Activated naive CD4-positive, alpha-beta T cell treated with anti-CD3 and anti-CD28 coated beads, Interleukin-2, amount 10 ng/mL, durations not matched to agents 7 days and 5 days (primary cell): Measurements from ENCODE around the gene GRIK4.

Experiments
- CTCF ChIA-PET: fragments of 350-600 bp; sonication (Branson Sonifier 250); formaldehyde crosslinking; loops from one replicate; lab custom pipeline; 2021; ENCODE audit warnings: antibody characterized with exemption; lab: Charles Lee
- DNase-seq: peaks from one replicate; pipeline ENCODE4 v3.0.0-alpha.2; 2020
- H3K27ac Mint-ChIP-seq: one replicate; pipeline ENCODE4 v1.8.0; 2021; ENCODE audit warnings: mild to moderate bottlenecking, moderate library complexity, mixed read lengths
- H3K27me3 Mint-ChIP-seq: one replicate; pipeline ENCODE4 v1.8.0; 2021; ENCODE audit warnings: mild to moderate bottlenecking, mixed read lengths
- H3K36me3 Mint-ChIP-seq: one replicate; pipeline ENCODE4 v1.8.0; 2021; ENCODE audit warnings: mixed read lengths
- H3K4me1 Mint-ChIP-seq: one replicate; pipeline ENCODE4 v1.8.0; 2021; ENCODE audit warnings: mixed read lengths
- H3K4me3 Mint-ChIP-seq: one replicate; pipeline ENCODE4 v1.8.0; 2021; ENCODE audit warnings: mild to moderate bottlenecking, moderate library complexity, mixed read lengths
- H3K9me3 Mint-ChIP-seq: one replicate; pipeline ENCODE4 v1.8.0; 2021; ENCODE audit warnings: mixed read lengths

The GRIK4 gene

DNA sequence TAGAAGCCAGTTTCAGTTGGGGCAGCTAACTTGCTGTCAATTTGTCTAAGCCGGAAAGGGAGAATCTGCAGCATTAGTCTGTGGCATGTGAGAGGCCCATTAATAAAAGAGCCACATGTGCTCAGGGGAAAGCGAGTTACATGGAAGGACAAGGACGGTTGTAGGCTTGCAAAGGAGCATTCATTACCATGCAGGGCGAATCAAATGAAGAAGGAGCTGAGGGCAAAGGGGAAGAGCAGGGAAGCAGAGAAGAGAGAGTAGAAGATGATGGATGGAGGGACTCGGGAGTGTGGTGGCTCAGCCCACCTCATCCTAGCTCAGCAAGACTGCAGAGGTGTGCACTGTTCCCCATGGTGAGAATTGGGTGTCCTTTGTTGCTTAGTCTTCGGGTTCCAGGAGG lies 359.6 kb downstream of the GRIK4 start:
- no peaks in the 10 kb centered on the region for H3K4me1 Mint-ChIP-seq

DNA sequence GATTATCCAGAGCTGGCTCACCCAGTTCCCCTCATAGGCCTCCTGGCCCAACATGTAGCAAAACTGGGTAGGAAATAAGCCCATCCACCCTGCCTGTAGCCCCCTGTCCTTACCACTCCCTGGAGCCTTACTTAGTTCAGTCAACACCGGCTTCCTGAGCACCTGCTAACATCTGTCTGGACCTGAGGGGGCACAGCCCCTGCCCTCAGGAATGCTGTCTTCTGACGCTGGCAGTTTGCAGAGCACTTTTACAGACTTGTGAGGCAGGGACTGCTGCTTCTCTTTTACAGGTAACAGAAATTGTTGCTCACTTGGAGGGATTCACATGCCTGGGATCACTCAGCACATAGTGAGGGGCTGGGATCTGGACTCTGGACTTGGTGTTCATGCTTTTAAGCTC lies 360.4 kb downstream of the GRIK4 start:
- Mint-ChIP-seq H3K4me1 (no peaks in the 10 kb centered on the region), H3K27me3 (peaks cover 7% of the 10 kb centered on the region), H3K36me3 (no peaks in the 10 kb centered on the region), H3K9me3 (peaks cover 2% of the 10 kb centered on the region), H3K27ac (no peak overlapping the region), H3K4me3 (no peak overlapping the region)
- no peak for DNase-seq
- CTCF ChIA-PET, result no interaction called here

More for the DNA sequence above, 359.6 kb downstream of the GRIK4 start:
- DNase-seq, result no peak
- Mint-ChIP-seq H3K4me3 (no peak overlapping the region), H3K27me3 (peaks cover 10% of the 10 kb centered on the region), H3K27ac (no peak overlapping the region), H3K36me3 (no peaks in the 10 kb centered on the region), H3K9me3 (peaks cover under 1% of the 10 kb centered on the region)
- CTCF ChIA-PET, result no interaction called here

DNA sequence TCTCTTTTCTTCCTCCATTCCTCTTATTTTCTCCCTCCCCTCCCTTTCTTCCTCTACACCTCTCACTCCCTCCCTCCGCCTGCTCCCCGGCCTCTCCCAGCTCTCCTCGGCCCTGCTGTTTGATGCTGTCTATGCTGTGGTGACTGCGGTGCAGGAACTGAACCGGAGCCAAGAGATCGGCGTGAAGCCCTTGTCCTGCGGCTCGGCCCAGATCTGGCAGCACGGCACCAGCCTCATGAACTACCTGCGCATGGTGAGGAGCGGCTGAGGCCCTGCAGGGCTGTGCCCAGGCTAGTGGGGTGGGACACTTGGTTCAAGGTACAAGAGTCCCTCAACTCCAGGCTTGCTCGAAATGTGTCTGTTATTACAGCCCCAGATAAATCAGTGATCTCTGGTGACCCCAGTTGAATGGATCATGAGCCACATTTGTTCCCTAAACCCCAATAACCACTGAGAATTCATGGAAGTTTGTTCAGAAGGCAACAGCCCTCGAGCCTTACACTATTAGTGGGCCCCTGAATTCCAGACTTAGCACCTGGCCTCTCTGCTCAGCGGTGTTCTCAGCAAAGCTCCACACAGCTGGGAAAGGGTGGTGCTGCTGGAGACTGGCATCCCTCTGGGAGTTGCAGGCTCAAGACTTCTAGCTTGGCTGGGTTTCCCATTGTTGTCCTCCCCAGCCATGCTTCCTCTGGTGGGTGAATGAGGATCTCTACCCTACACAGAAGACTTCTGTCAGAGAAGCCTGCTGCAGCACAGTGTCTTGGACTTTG lies 362.6 kb downstream of the GRIK4 start:
- Mint-ChIP-seq H3K36me3 (no peaks in the 10 kb centered on the region), H3K27me3 (no peaks in the 10 kb centered on the region), H3K27ac (no peak overlapping the region), H3K4me3 (no peak overlapping the region), H3K9me3 (peaks cover 2% of the 10 kb centered on the region), H3K4me1 (no peaks in the 10 kb centered on the region)
- CTCF ChIA-PET, result no interaction called here
- DNase-seq, result no peak

DNA sequence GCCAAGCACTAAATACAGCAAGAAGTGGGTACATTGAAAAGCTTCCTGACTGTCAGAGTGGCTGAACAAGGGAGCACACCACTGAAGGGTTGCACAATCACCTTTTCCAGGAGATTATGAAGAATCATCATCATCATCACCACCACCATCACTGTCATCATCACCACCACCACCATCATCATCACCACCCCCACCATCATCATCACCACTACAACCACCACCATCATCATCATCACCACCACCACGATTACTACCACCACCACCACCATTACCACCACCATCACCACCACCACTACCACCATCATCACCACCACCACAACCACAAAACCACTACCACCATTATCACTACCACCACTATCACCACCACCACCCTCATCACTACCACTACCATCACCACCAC lies 364.4 kb downstream of the GRIK4 start:
- no peak overlapping the region for H3K27ac Mint-ChIP-seq

DNA sequence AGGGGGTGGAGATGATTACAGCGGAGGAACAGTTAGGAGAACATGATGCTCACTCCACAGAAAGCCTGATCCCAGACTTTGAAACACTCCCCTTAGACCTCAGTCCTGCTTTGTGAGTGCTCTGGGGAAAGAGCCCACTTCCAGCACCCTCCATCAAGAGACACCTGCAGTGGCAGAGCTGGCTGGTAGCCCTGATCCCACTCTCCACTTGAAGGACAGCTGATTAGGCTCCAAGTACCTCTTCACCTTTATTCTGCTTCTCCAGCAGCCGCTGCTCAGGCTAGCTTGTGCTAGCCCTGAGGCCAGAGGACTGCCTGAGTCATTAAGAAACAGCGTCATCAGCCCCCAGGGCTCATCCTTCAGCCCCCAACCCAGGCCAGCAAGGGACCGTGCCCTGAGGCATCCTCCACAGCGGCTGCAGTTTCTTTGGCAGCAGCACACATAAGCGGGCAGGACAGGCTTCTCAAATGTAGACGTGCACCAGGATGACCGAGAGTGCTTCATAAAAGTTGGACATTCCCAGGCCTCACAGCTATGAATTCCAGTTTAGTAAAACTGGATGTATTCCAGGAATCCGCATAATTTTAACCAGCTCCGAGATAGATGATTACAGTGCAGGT lies 366.3 kb downstream of the GRIK4 start:
- H3K4me1 Mint-ChIP-seq, result no peaks in the 10 kb centered on the region
- no peak overlapping the region for H3K27ac Mint-ChIP-seq
- CTCF ChIA-PET, result no interaction called here
- no peaks in the 10 kb centered on the region for H3K36me3 Mint-ChIP-seq
- DNase-seq, result no peak
- peaks cover 18% of the 10 kb centered on the region for H3K27me3 Mint-ChIP-seq
- no peak overlapping the region for H3K4me3 Mint-ChIP-seq
- H3K9me3 Mint-ChIP-seq, result peaks cover 2% of the 10 kb centered on the region

More for the DNA sequence above, 364.4 kb downstream of the GRIK4 start:
- Mint-ChIP-seq H3K27me3 (peaks cover 3% of the 10 kb centered on the region), H3K4me1 (no peaks in the 10 kb centered on the region), H3K36me3 (no peaks in the 10 kb centered on the region), H3K9me3 (peaks cover 2% of the 10 kb centered on the region), H3K4me3 (no peak overlapping the region)
- CTCF ChIA-PET, result no interaction called here
- DNase-seq, result no peak

DNA sequence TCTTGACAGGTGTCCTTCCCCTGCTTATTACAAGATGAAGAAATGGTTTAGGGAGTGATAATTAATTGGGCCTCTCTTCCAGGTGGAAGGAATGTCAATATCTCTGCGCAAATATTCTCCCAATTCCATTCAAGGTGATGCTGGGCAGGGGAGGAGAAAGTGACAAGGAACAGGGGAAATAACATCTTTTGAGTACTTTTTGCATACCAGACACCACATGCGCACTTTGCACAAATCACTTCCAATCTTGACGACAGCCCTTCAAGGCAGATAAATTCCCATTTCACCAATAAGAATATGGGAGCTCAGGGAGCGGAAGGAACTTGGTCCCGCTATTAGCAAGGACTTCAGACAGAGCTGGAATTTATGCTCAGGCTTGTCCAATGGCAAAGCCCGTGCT lies 367.2 kb downstream of the GRIK4 start:
- no peak for DNase-seq
- CTCF ChIA-PET, result interaction anchor here (0.7 kb wide), 1 partner anchor 665 kb away, joined by 3 read pairs; no protein-coding TSS in a partner anchor
- H3K4me3 Mint-ChIP-seq, result no peak overlapping the region
- H3K36me3 Mint-ChIP-seq, result no peaks in the 10 kb centered on the region
- H3K27ac Mint-ChIP-seq, result no peak overlapping the region
- peaks cover 27% of the 10 kb centered on the region for H3K27me3 Mint-ChIP-seq
- H3K4me1 Mint-ChIP-seq, result no peaks in the 10 kb centered on the region
- peaks cover 2% of the 10 kb centered on the region for H3K9me3 Mint-ChIP-seq

DNA sequence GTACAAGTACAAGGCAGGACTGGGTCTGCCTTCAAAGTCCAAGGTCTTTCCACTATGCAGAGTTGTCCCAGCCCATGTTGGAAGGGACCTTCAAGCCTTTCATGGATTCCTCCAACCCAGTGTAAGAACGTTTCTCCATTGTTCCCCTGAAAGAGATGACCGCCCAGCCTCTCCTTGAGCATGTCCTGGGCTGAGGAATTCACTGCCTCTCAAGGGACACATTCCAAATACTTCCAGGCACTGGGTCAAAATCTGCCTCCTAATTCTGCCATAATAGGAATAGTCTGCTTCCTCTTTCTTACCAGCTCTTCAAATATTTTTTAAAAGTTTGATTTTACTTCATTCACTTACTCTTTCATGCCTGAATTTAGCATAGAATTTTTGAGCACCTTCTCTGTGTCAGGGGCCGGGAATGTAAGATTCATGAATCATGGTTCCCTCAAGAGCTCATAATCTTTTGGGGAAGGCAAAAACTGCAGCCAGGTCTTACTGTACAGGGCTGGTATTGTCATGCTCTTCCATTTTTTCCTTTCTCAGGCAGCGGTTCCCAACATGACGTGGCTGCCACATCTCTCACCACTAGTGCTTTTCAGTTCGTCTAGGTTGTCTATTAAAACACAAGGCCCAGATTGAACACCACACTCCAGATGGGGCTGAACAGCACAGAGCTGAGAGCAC lies 369.1 kb downstream of the GRIK4 start:
- Mint-ChIP-seq H3K9me3 (peaks cover 2% of the 10 kb centered on the region), H3K36me3 (no peaks in the 10 kb centered on the region), H3K27me3 (peaks cover 34% of the 10 kb centered on the region), H3K4me1 (no peaks in the 10 kb centered on the region), H3K27ac (no peak overlapping the region), H3K4me3 (no peak overlapping the region)
- no peak for DNase-seq
- CTCF ChIA-PET, result no interaction called here

DNA sequence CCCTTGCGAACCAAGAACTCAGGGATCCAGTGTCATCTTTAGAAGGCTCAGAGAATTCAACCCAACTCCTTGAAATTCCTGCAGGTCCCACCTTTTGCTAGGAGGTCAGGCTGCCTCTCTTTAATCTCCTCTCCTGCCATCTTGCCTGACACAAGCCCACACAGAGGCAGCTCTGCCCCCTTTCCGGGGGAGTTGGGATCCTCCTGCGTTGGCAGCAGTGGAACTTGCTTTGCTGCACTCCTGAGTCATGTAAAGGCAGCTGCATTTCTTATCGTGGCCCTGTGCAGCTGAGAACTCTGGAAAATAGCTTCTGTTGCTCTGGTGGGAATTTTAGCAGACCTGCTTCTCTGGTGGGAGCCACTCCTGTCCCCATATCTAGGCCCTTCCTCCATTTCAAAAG lies 370.0 kb downstream of the GRIK4 start:
- CTCF ChIA-PET, result no interaction called here
- Mint-ChIP-seq H3K9me3 (no peaks in the 10 kb centered on the region), H3K27ac (no peak overlapping the region), H3K36me3 (no peaks in the 10 kb centered on the region), H3K4me3 (no peak overlapping the region), H3K27me3 (peaks cover 34% of the 10 kb centered on the region), H3K4me1 (no peaks in the 10 kb centered on the region)
- no peak for DNase-seq

DNA sequence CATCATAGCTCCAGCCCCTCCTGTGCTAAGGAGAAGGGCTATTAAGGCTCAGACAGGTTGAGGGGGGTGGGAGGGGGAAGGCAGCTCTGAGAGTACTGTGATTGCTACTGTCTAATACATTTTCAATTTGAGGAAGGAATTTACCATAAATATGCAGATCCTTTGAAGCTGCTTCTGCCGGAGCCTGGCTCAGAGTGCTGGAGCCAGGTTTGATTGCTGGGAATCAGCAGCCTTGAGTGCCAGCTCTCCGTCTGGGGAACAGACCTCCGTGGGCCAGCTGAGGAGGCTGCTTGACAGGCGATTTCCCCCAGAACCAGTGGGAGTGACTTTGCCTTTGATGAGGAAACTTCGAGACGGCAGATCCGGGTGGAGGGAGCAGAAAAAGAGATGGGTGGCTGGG lies 370.6 kb downstream of the GRIK4 start:
- no peaks in the 10 kb centered on the region for H3K4me1 Mint-ChIP-seq
- CTCF ChIA-PET, result no interaction called here
- no peaks in the 10 kb centered on the region for H3K36me3 Mint-ChIP-seq
- H3K9me3 Mint-ChIP-seq, result no peaks in the 10 kb centered on the region
- no peak for DNase-seq
- no peak overlapping the region for H3K4me3 Mint-ChIP-seq
- no peak overlapping the region for H3K27ac Mint-ChIP-seq
- H3K27me3 Mint-ChIP-seq, result peaks cover 34% of the 10 kb centered on the region

DNA sequence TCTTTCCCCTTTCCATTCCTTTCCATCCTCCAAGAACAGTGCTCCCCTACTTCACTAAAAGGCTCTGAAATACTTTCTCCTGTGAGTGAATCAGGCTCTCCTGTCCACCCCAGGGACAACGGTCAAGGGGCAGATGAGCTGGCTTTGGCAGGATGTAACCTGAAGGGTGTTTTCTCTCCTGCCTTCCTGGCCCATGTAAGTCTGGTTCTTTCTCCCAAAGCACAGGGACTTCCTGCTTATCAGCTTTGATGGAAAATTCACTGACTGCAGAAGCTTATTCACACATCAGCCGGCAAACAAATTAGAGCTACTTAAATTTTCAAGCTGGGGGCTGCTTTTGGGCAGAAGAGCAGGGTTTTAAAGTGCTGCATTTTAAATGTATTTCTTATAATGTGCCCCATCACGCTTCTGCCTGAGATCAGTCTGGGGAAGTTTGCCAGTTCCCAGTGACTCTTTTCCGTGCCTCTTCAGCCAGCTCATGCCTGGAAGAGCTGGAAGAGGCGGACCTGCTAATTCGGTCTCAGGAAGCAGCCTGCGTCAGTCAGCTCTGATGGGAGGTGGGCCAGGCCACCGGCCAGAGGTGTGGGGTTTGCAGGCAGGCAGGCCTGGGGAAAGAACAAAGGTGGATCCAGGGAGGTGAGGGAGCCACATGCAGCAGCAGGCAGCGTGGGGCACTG lies 372.0 kb downstream of the GRIK4 start:
- Mint-ChIP-seq H3K36me3 (no peaks in the 10 kb centered on the region), H3K4me1 (no peaks in the 10 kb centered on the region), H3K9me3 (no peaks in the 10 kb centered on the region), H3K4me3 (no peak overlapping the region), H3K27me3 (peaks cover 34% of the 10 kb centered on the region), H3K27ac (no peak overlapping the region)
- DNase-seq, result no peak
- CTCF ChIA-PET, result no interaction called here

DNA sequence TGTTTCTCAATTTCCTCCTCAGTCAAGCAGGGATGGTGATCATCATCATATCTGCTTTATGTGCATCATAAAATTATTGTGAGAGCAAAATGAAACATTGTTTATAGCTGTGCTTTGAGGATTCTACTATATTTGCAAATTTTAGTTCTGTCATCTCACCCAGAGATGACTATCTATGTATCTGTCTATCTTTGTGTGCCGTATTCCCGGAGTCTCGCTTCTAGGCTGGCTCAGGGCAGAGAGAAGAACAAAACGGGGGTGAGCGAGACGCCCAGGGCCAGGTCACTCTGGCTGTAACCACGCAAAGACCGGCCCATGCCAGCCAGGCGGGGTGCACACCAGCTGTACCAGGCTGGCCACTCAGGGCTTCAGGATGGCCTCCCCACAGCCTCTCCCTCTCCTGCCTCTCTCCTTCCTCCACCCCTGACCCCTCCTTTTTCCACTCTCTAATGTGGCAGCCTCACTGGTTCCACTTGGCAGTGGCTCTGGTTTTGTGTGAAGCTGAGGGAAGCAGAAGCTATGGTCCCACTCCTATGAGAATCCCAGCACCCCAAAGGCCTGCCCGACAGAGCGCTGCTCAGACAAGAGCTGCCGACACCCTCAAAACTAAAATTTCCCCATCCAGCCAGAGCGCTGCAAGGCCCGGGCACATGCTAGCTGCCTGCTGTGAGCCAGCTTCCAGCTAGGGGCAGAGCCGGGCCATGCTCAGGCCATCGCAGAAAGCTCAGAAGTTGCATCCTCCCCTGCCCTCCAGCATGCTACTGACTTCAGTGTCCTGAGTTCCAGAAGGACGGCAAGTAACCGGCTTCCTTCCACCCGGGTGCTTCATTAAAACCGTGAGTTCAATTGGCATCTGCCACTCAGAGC lies 372.8 kb downstream of the GRIK4 start:
- H3K27me3 Mint-ChIP-seq, result peaks cover 34% of the 10 kb centered on the region
- H3K4me1 Mint-ChIP-seq, result no peaks in the 10 kb centered on the region
- H3K9me3 Mint-ChIP-seq, result no peaks in the 10 kb centered on the region
- H3K4me3 Mint-ChIP-seq, result no peak overlapping the region
- no peak overlapping the region for H3K27ac Mint-ChIP-seq
- no peak for DNase-seq
- CTCF ChIA-PET, result interaction anchor here (0.6 kb wide), 1 partner anchor 221 kb away, joined by 3 read pairs; no protein-coding TSS in a partner anchor
- H3K36me3 Mint-ChIP-seq, result no peaks in the 10 kb centered on the region

DNA sequence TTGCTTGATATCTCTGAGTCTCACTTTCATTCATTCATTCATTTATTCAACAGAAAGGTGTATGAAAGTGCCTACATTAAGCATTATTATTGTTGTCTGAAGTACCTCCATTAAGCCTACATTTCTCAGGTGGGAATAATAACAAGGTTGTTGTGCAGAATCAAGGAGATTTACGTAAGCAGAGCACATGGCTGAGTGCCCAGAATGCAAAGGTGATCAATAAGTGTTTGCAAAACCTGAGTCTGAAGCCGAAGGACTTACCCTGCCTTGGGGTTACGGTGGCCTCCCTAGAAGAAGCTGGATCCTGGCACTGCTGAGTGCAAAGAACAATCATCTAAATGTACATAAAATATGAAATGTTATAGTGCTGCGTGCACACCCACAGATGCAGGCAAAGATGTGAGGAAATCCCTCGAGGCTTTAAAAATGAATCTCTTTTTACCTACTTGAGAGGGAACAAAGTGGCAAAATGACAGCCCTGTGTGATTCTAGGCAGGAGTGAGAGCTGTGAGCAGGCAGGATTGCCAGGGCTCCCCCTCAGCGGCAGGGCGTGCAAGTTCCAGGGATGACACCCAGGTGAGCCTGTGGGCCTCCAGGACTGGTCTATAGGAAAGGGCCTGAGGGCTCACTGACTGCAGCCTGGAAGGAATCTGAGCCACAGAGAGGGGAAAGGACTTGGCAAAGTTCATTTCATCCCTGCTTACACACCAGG lies 379.2 kb downstream of the GRIK4 start:
- Mint-ChIP-seq H3K27ac (no peak overlapping the region), H3K27me3 (no peaks in the 10 kb centered on the region), H3K4me3 (no peak overlapping the region), H3K9me3 (no peaks in the 10 kb centered on the region), H3K4me1 (no peaks in the 10 kb centered on the region), H3K36me3 (no peaks in the 10 kb centered on the region)
- CTCF ChIA-PET, result no interaction called here
- no peak for DNase-seq
